Choroid plexus epithelial cell (primary cell): ENCODE data around the gene CHCHD6.

ENCODE experiments used
- DNase-seq: peaks from one replicate; pipeline ENCODE4 v3.0.0-alpha.2; 2010; ENCODE audit warnings: low read depth
- H3K4me3 ChIP-seq: 2 replicates; pipeline ENCODE4 v1.5.1; 2011; ENCODE audit warnings: low read depth, mild to moderate bottlenecking, control low read depth, low read length, moderate library complexity
- CTCF ChIP-seq: conservative IDR thresholded peaks from 2 replicates; pipeline ENCODE4 v1.5.1; 2011; ENCODE audit warnings: low read depth, mild to moderate bottlenecking, control low read depth, inconsistent platforms, low read length, moderate library complexity

Gene CHCHD6

GRCh38 chr3:126867863-126868200 lies 163.8 kb downstream of the CHCHD6 start:
- TF ChIP-seq CTCF = no peak
- H3K4me3 ChIP-seq = no peak overlapping the region
- no peak for DNase-seq

- no peak overlapping the region for H3K4me3 ChIP-seq
- no peak for TF ChIP-seq CTCF
Measured at GRCh38 chr3:126870608-126871210, 166.7 kb downstream of the CHCHD6 start.

GRCh38 chr3:126872701-126873342 lies 168.8 kb downstream of the CHCHD6 start:
- TF ChIP-seq CTCF = no peak
- DNase-seq = no peak
- H3K4me3 ChIP-seq = no peak overlapping the region

More at GRCh38 chr3:126870608-126871210, 166.7 kb downstream of the CHCHD6 start:
- no peak for DNase-seq

DNA sequence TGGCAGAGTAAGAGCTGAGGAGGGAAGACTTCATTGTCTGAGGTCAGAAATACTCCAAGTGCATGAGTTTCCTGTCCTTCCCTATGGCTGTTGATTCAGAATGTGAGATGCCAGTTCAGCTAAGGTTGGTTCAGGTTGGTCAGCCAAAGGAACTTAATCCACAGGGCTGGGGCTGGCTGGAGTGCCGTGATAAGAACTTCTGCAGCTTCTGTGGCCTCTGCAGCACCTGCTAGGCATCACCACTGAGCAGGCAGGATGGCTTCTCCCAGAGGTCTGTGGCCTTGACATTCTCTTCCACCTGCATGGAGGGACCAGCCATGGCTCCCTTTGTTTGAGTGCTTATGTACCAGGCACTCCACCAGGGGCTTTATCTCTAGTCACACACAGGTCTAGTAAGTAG lies 169.4 kb downstream of the CHCHD6 start:
- TF ChIP-seq CTCF = no peak
- H3K4me3 ChIP-seq = no peak overlapping the region
- no peak for DNase-seq

GRCh38 chr3:126878664-126879063 lies 174.6 kb downstream of the CHCHD6 start:
- TF ChIP-seq CTCF = no peak
- no peak for DNase-seq
- no peak overlapping the region for H3K4me3 ChIP-seq

DNA sequence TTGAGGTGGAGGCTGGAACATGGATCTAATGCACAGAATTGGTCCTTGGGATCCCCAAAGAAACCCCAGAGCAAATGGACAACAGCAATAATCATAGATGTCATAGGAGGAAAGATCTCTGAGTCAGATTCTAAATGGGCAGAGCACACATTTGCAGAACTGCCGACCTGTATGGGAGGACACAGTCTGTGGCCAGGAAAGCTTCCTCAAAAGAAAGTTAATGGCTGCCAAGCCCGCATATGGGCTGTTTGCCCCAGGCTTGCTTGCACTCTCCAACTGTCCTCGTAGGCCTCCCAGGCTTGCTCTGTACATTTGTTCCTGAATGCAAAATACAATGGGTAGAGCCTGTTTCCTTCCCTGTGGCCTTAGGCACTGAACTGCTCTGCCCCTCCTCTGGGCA lies 176.9 kb downstream of the CHCHD6 start:
- H3K4me3 ChIP-seq = no peak overlapping the region
- no peak for DNase-seq
- TF ChIP-seq CTCF = no peak

GRCh38 chr3:126881861-126882260 lies 177.8 kb downstream of the CHCHD6 start:
- no peak for TF ChIP-seq CTCF
- no peak for DNase-seq
- H3K4me3 ChIP-seq = no peak overlapping the region
